ENCODE data around the gene KCNH1. TPM values are rescaled to one million over a fixed set of nuclear protein-coding genes. Genes with fewer than 3 reads are reported as not detected.
A peak's percentile ranks its signal among the peaks of the same experiment; 100 is the strongest.

KCNH1 gene
- total and polyA plus RNA-seq, 4 donors = 0.02 to 0.31 TPM; not detected in 2

GRCh38 chr1:210814382-210815123 is 319.4 kb downstream of the KCNH1 start:
- TF ChIP-seq CTCF (IDR thresholded peaks at IDR 0.05; ENCODE audit: control extremely low read depth, extremely low read depth) = no peak
- Histone ChIP-seq H3K9me3 (ENCODE audit: control insufficient read depth in 4 of 4, insufficient read depth in 3 of 4, low read length in 3 of 4) (no peaks in the 10 kb centered on the region), H3K27me3 (ENCODE audit: control insufficient read depth in 3 of 3, insufficient read depth in 3 of 3, low read length in 2 of 3) (no peaks in the 10 kb centered on the region), H3K4me1 (ENCODE audit: control insufficient read depth in 5 of 5, insufficient read depth in 5 of 5, low read length in 5 of 5) (no peaks in the 10 kb centered on the region), H3K36me3 (ENCODE audit: control insufficient read depth in 4 of 4, insufficient read depth in 4 of 4, low read length in 4 of 4) (no peaks in the 10 kb centered on the region), H3K9ac (ENCODE audit: insufficient read depth in 1 of 2, low read length in 2 of 2) (no peak overlapping the region), H3K27ac (ENCODE audit: low read depth in 1 of 2, low read length in 1 of 2) (no peak overlapping the region), H3K4me3 (no peak overlapping the region)
- ATAC-seq (ENCODE audit: insufficient read depth, low FRiP score) (no peak), DNase-seq (no peak)

GRCh38 chr1:210801501-210801900 is 332.4 kb downstream of the KCNH1 start:
- Histone ChIP-seq H3K27ac (ENCODE audit: low read depth in 1 of 2, low read length in 1 of 2) (no peak overlapping the region), H3K9ac (ENCODE audit: insufficient read depth in 1 of 2, low read length in 2 of 2) (no peak overlapping the region), H3K36me3 (ENCODE audit: control insufficient read depth in 4 of 4, insufficient read depth in 4 of 4, low read length in 4 of 4) (no peaks in the 10 kb centered on the region), H3K9me3 (ENCODE audit: control insufficient read depth in 4 of 4, insufficient read depth in 3 of 4, low read length in 3 of 4) (peaks cover 0 to 6% (median 0%) of the 10 kb centered on the region in 4 donors), H3K27me3 (ENCODE audit: control insufficient read depth in 3 of 3, insufficient read depth in 3 of 3, low read length in 2 of 3) (peaks cover 0 to 3% (median 0%) of the 10 kb centered on the region in 3 donors), H3K4me1 (ENCODE audit: control insufficient read depth in 5 of 5, insufficient read depth in 5 of 5, low read length in 5 of 5) (no peaks in the 10 kb centered on the region), H3K4me3 (no peak overlapping the region)
- no peak for TF ChIP-seq CTCF (IDR thresholded peaks at IDR 0.05; ENCODE audit: control extremely low read depth, extremely low read depth)
- 92 to 93% methylated on average over 4 of the region's 4 CpGs for WGBS, 2 donors
- DNase-seq (no peak), ATAC-seq (ENCODE audit: insufficient read depth, low FRiP score) (no peak)

- H3K36me3 ChIP-seq (ENCODE audit: control insufficient read depth in 4 of 4, insufficient read depth in 4 of 4, low read length in 4 of 4) = no peaks in the 10 kb centered on the region
- TF ChIP-seq CTCF (IDR thresholded peaks at IDR 0.05; ENCODE audit: control extremely low read depth, extremely low read depth) = no peak
- H3K27ac ChIP-seq (ENCODE audit: low read depth in 1 of 2, low read length in 1 of 2) = no peak overlapping the region
- H3K9me3 ChIP-seq (ENCODE audit: control insufficient read depth in 4 of 4, insufficient read depth in 3 of 4, low read length in 3 of 4) = peaks cover 0 to 6% (median 0%) of the 10 kb centered on the region in 4 donors
- H3K27me3 ChIP-seq (ENCODE audit: control insufficient read depth in 3 of 3, insufficient read depth in 3 of 3, low read length in 2 of 3) = peaks cover 0 to 3% (median 0%) of the 10 kb centered on the region in 3 donors
- H3K9ac ChIP-seq (ENCODE audit: insufficient read depth in 1 of 2, low read length in 2 of 2) = no peak overlapping the region
- WGBS, 2 donors = 65 to 90% methylated on average over 3 of the region's 3 CpGs
- DNase-seq (peak in 1 of 3 donors; percentile 11), ATAC-seq (ENCODE audit: insufficient read depth, low FRiP score) (no peak)
- H3K4me3 ChIP-seq = no peak overlapping the region
- H3K4me1 ChIP-seq (ENCODE audit: control insufficient read depth in 5 of 5, insufficient read depth in 5 of 5, low read length in 5 of 5) = no peaks in the 10 kb centered on the region
Measured at GRCh38 chr1:210800756-210801155, 333.2 kb downstream of the KCNH1 start.

Measured in lung (tissue), 12 donors.